ENCODE data around the gene SH2D2A.

The SH2D2A gene

GRCh38 chr1:156847591-156848460, 31.2 kb upstream of the SH2D2A start:
- no peak for DNase-seq

GRCh38 chr1:156846643-156847042, 30.0 kb upstream of the SH2D2A start:
- no peak for DNase-seq

GRCh38 chr1:156845953-156846545, 29.4 kb upstream of the SH2D2A start:
- DNase-seq: no peak

DNA sequence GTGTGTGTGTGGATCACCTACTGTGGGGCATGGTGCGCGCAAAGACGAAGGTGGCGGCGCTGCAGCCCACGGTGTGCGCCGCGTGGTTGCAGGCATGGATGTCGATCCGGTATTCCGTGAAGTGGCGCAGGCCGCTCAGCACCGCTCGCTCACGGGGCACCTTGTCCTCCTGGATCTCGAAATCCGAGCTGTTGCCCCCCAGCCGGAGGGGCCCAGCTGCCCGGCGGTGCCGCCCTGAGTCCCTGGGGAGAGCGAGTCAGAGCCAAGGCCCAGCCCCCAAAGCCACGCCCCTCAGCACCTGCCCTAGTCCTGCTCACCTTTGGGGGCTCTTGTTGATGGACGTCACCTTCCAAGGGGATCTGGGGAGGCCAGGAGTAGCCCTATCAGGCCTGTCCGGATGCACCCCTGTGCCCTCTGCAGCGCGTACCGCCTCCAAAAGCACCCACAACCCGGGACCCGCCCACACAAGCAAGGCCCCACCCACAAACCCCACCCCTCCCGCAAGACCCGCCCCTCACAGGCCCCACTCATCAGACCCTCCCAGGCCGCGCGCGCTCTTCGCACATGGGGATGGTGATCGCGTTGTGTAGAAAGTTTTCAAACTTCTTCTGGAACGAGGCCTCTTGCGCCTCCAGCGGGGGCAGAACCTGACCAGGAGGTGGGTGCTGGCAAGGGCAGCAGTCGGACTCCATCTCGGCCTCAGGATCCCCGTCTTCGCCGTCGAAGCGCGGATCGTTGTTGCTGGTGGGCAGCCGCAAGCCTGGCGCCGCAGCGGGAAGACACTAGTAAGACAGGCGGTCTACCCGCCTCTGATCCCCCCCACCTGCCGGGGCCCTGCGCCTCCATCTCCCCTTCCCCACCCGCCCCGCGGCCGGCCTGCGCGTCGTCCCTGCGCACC, 28.7 kb upstream of the SH2D2A start:
- DNase-seq: peak; percentile 69

GRCh38 chr1:156844638-156845037, 28.0 kb upstream of the SH2D2A start:
- no peak for DNase-seq

DNA sequence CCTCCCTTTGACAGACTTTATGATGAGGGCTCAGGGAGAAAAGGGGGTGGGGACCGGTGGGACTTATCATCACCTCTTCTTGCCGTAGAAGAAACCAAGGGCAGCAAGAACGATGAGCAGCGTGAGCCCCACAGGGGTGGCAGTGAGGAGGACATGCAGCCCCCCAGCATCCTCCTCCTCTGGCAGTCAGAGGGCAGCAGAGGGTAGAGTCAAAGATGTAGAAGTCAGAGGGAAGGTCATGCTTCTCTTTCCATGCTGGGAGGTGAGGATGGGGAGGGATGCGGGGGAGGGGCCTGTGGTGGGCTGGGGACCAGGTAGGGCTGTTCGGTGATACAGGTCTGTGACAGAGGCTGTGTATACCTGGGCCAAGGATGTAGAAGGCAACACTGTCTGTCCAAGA, 27.5 kb upstream of the SH2D2A start:
- DNase-seq: no peak

DNA sequence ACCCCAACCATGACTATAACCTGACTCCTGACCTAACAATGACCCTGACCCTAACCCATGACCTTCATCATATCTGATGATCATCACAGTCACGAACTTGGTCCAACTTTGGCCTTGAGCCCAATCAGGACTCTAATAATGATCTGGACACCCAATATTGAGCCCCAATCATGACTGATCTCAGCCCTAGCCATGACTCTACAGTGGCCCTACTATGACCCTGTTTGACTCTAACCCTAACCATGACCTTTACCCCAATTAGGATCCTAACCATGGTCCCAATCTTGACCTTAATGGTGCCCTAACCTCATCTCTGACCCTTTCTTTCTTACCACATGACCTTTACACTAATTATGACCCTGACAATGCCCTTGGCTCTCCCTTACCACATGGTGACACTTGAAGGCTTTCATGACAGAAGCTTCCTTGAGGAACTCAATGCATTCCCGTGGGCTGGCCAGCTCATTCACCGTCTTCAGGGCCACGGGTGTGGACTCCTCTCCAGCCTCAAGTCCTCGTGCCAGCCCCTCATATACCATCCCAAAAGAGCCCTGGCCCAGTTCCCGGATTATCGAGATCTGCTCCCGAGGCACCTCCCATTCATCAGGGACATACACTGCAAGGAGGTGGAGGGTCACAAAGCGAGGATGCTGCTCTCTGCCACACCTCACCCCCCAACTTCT, 26.1 kb upstream of the SH2D2A start:
- no peak for DNase-seq

GRCh38 chr1:156841295-156841855, 24.7 kb upstream of the SH2D2A start:
- no peak for DNase-seq

- DNase-seq: no peak
These were observed 24.2 kb upstream of the SH2D2A start for GRCh38 chr1:156840898-156841279.

DNA sequence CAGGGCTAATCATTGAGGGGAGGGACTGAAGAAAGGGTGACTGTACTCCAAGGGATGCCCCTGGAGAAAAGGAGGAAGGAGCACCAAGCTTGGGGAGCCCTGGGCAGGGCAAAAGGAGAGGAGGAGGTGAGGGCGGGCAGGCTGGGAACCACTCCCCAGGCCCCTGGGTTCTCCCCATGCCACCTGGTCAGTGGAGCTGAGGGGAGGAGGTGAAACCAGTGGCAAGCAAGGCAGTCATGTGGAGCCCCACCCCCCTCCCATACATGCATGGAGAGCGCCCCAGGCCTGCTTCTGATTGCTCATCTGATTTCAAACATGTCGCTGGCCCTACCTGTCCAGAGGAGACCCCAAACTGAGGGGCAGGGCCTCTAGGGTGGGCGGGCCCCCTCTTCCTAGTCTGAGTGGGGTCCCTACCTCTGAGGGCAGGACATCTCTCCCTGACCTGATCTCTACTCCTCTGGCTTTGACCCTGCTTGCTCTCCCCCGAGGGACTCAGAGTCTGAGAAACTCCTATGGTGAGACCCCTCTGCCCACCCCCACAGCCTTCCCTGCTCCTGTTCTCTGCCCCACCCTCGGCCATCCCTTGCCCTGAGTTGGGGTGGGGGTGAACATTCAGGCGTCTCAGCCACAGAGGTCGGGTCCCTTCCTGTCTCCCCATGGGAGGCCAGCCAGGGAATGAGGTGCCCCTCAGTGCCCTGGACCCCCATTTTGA, 23.7 kb upstream of the SH2D2A start:
- no peak for DNase-seq

DNA sequence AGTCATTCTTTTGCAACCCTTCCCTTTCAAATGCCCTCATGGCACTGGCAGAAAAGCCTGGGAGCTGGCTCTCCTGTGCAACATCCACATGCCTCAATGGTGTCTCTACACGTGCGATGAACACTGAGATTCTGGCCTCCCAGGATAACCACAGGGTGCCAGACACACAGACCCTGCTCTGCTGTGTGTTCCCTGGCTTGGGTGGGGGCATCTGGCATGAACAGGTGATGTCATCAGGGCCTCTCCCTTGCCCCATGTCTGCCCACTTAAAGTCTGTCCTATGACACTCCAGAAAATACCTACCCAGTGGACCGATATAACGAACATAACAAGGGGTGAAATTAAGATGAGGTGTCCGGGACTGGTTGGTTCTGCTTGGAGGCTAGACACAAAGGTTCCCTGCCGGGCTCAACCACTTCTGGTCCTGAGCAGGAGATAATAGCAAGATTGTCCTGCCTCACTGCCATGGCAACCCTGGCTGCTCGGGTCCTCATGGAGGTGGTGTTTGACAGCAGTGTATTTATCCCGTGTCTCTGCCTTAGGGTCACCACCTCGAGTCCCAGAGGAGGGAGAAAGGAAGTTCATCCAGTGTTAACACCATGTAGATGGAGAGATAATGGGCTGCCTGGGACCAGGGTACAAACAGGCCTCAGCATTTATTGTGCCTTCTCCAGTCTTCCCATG, 22.9 kb upstream of the SH2D2A start:
- DNase-seq: no peak

DNA sequence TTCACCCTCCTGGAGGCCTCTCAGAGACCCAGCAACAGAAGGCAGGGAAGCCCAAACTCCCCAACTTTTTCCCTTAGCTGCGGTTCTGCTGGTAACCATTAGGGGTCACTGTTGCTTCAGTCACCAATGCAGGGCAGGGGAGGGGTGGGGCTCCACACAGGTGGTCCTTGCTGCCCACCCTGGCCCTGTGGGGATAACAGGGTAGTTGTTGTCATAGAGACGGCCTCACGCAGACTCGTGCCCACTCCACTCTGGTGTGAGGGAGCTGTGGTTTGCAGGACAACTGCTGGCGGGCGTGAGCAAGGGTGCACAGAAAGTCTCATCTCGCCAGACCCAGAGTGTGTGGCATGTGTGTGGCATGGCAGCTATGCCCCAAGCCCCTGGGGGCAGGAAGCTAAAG, 22.3 kb upstream of the SH2D2A start:
- peak; percentile 76 for DNase-seq

- no peak for DNase-seq
These were observed 20.2 kb upstream of the SH2D2A start for GRCh38 chr1:156836892-156837291.

DNA sequence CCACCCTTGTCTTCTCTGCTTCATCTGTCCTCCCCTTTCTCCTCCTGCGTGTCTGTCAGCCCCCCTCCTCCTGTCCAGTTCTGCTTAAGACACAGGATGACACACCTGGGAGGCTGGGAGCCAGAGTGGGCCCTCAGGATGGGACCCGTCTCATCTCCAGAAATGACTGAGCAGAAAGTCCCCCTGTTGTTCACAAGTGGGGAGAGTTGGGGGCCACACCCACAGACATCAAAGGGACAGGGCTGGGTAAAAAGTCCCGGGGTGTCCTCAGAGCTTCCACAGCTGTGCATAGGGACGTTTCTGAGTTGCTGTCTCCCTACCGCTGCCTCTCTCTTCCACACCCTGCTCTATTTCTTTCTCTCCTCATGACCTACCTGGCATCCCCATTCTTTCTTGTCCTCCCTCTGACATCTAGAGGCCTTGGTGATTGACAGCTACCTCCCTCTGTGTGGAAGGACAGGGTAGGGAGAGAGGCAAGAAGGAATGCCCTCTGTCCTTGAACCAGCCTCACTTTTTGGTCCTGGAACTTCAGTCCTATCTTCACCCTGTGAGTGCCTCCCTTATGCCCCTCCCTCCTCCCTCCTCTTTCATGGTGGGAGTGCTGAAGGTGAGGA, 19.5 kb upstream of the SH2D2A start:
- DNase-seq: no peak

- no peak for DNase-seq
These were observed 17.7 kb upstream of the SH2D2A start for GRCh38 chr1:156834322-156834721.

DNA sequence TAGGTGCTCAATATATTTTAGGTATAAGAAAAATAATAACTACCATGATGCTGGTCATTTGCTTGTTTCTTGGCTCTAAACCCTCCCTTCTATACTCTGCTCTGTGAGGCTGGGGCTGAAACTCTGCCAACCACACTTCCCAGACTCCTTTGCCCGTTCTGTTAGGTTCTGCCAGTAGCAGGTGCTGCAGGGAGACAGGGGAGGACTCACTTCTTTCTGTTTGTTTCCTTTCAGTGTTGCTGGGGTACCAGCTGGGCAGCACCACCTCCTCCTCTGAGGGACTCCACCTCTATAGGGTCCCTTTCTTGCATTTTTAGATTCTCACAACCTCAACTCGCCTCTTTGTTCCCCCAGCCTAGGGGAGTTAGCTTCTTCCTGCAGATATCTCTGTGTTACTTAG, 17.0 kb upstream of the SH2D2A start:
- no peak for DNase-seq

GRCh38 chr1:156832434-156832833, 15.8 kb upstream of the SH2D2A start:
- DNase-seq: no peak

GRCh38 chr1:156828400-156829124, 11.9 kb upstream of the SH2D2A start:
- no peak for DNase-seq

- DNase-seq: no peak
These were observed 10.0 kb upstream of the SH2D2A start for GRCh38 chr1:156826630-156827029.

- no peak for DNase-seq
These were observed 6.7 kb upstream of the SH2D2A start for GRCh38 chr1:156823210-156823790.
